ENCODE measurements around the gene STXBP5.

- TF ChIP-seq CTCF (IDR thresholded peaks at IDR 0.05) = no peak
- no peak for TF ChIP-seq POLR2A (IDR thresholded peaks at IDR 0.05)
Measured at GRCh38 chr6:147212622-147213021, 8.4 kb downstream of the STXBP5 start.

Data from ovary (tissue), 3 donors.